ENCODE results near the gene FIG4. TPM values are rescaled to one million over a fixed set of nuclear protein-coding genes. Genes with fewer than 3 reads are reported as not detected.

The FIG4 gene
- total RNA-seq, 2 experiments from 2014 or later = 13.1 to 14.3 TPM

DNA sequence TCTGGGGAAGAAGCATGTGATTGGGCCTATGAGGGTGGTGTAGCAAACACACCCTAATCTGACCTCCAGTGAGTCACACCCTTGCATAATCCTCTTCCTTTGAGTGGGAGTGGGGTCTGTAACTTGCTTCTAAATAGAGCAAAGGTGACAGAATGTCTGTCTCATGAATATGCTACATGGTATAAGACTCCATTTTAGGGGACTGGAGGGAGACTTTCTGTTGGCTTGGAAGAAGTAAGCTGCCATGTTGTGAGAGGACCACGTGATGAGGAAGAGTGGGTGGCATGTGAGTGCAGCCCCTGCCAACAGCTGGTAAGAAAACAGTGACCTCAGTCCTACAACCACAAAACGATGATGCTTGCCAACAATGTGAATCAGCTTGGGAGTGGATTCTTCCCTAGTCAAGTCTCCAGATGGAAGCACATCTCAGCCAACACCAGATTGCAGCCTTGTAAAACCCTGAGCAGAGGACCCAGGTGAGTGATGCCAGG is 3.8 kb upstream of the FIG4 start:
- ChIA-PET POLR2A (interaction anchor here (1.0 kb wide), 1 partner anchor 57 kb away, joined by 3 read pairs; no protein-coding TSS in a partner anchor), CTCF (interaction anchor here (0.9 to 2.5 kb wide), 4 partner anchors 16 to 352 kb away, joined by 4 to 9 read pairs (median 5); no protein-coding TSS in a partner anchor)
- TF ChIP-seq, protein P1, sequence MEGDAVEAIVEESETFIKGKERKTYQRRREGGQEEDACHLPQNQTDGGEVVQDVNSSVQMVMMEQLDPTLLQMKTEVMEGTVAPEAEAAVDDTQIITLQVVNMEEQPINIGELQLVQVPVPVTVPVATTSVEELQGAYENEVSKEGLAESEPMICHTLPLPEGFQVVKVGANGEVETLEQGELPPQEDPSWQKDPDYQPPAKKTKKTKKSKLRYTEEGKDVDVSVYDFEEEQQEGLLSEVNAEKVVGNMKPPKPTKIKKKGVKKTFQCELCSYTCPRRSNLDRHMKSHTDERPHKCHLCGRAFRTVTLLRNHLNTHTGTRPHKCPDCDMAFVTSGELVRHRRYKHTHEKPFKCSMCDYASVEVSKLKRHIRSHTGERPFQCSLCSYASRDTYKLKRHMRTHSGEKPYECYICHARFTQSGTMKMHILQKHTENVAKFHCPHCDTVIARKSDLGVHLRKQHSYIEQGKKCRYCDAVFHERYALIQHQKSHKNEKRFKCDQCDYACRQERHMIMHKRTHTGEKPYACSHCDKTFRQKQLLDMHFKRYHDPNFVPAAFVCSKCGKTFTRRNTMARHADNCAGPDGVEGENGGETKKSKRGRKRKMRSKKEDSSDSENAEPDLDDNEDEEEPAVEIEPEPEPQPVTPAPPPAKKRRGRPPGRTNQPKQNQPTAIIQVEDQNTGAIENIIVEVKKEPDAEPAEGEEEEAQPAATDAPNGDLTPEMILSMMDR (IDR thresholded peaks at IDR 0.05) = no peak
- H3K9me3 Mint-ChIP-seq = no peaks in the 10 kb centered on the region
- intact Hi-C loops (cut with micrococcal nuclease) = no loop called here
- peaks cover 11% of the 10 kb centered on the region for H3K36me3 Mint-ChIP-seq (ENCODE audit: low read depth)
- peak; percentile 21 for ATAC-seq
- DNase-seq = peak; percentile 52
- peak overlapping the region; percentile 67 for H3K27ac Mint-ChIP-seq
- peaks cover 36% of the 10 kb centered on the region for H3K4me1 Mint-ChIP-seq (ENCODE audit: low read depth)
- no peaks in the 10 kb centered on the region for H3K27me3 Mint-ChIP-seq
- H3K4me3 Mint-ChIP-seq = no peak overlapping the region

DNA sequence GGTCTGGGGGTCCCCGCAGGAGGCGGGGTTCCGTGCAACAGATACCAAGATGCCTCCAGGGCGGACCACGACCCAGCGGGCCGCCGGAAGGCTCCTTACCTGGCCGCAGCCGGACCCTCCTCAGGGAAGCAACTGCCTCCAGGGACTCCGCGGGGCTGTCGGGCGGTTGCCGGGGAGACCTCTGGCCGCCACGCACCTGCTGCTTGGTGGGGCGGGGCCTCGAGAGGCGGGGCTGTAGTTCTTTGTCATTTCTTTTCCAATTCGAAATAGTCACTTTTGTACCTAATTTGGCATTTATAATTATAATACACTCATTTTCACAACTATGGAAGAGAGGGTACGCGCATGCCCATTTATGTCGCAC is 741 bp upstream of the FIG4 start:
- CTCF ChIA-PET = interaction anchor here (1.3 to 5.0 kb wide), 3 partner anchors 164 to 503 kb away, joined by 4 to 28 read pairs (median 4); no protein-coding TSS in a partner anchor
- POLR2A ChIA-PET = interaction anchor here (0.6 to 1.3 kb wide), 3 partner anchors 161 to 446 kb away, joined by 3 read pairs; no protein-coding TSS in a partner anchor

DNA sequence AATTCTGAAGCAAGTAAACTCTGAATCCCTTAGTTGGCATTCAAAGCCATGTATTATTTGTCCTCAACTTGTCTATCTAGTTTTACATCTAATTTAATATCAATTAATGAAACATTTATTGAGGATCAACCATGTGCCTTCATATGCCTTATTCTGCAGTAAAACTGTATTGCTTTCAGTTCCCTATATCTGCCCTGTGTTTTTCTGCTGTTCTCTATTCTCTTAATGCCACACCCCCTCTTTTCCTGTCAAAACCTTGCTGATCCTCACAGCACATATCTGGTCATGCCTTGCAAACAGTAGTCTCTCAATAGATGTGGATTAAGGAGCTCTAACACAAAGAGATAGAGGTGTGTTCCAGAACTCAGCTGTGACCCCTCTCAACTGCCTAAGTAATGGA is 2.0 kb downstream of the FIG4 start:
- intact Hi-C loops (cut with micrococcal nuclease) = loop anchor here (10.0 kb wide), 1 partner anchor 98 kb away; no protein-coding TSS in a partner anchor
- Mint-ChIP-seq H3K4me3 (no peak overlapping the region), H3K36me3 (ENCODE audit: low read depth) (peaks cover 3% of the 10 kb centered on the region), H3K9me3 (peaks cover 2% of the 10 kb centered on the region), H3K4me1 (ENCODE audit: low read depth) (peaks cover 21% of the 10 kb centered on the region), H3K27ac (no peak overlapping the region), H3K27me3 (no peaks in the 10 kb centered on the region)
- ATAC-seq (no peak), DNase-seq (no peak)
- ChIA-PET POLR2A (no interaction called here), CTCF (interaction anchor here (1.0 to 5.0 kb wide), 5 partner anchors 11 to 347 kb away, joined by 3 to 28 read pairs (median 8); no protein-coding TSS in a partner anchor)
- TF ChIP-seq, protein P1 (IDR thresholded peaks at IDR 0.05) = no peak

More for the DNA sequence above, 741 bp upstream of the FIG4 start:
- Mint-ChIP-seq H3K9me3 (no peaks in the 10 kb centered on the region), H3K36me3 (ENCODE audit: low read depth) (no peaks in the 10 kb centered on the region), H3K27me3 (no peaks in the 10 kb centered on the region), H3K4me3 (peak overlapping the region; percentile 91), H3K4me1 (ENCODE audit: low read depth) (peaks cover 42% of the 10 kb centered on the region), H3K27ac (peak overlapping the region; percentile 90)
- ATAC-seq (peak; percentile 43), DNase-seq (peak; percentile 81)
- intact Hi-C loops (cut with micrococcal nuclease) = loop anchor here (10.0 kb wide), 1 partner anchor 96 kb away; no protein-coding TSS in a partner anchor
- TF ChIP-seq, protein P1 (IDR thresholded peaks at IDR 0.05) = no peak

DNA sequence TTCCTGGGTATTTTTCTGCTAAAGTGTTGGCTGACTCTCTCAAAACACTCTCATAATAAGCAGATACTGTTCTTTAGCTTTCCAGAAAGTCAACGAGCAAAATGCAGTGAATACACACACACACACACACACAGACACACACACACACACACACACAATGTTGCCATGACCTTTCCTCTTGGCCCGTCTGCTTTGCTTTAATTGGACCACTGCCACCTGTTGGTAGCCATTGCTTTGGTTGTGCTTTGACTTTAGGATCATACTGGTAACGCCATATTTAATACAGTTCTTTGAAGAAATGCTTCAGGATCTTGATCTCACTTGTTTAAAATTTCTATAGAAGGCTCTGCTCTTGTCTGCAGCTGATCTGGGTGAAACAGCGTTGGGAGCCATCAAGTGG is 4.4 kb downstream of the FIG4 start:
- Mint-ChIP-seq H3K27me3 (no peaks in the 10 kb centered on the region), H3K36me3 (ENCODE audit: low read depth) (peaks cover 3% of the 10 kb centered on the region), H3K4me1 (ENCODE audit: low read depth) (peaks cover 10% of the 10 kb centered on the region), H3K27ac (no peak overlapping the region), H3K4me3 (no peak overlapping the region), H3K9me3 (peaks cover 2% of the 10 kb centered on the region)
- intact Hi-C loops (cut with micrococcal nuclease) = loop anchor here (10.0 kb wide), 1 partner anchor 101 kb away; no protein-coding TSS in a partner anchor
- TF ChIP-seq, protein P1 (IDR thresholded peaks at IDR 0.05) = no peak
- ATAC-seq (no peak), DNase-seq (peak; percentile 47)
- ChIA-PET POLR2A (no interaction called here), CTCF (interaction anchor here (3.3 kb wide), 1 partner anchor 344 kb away, joined by 17 read pairs; no protein-coding TSS in a partner anchor)

DNA sequence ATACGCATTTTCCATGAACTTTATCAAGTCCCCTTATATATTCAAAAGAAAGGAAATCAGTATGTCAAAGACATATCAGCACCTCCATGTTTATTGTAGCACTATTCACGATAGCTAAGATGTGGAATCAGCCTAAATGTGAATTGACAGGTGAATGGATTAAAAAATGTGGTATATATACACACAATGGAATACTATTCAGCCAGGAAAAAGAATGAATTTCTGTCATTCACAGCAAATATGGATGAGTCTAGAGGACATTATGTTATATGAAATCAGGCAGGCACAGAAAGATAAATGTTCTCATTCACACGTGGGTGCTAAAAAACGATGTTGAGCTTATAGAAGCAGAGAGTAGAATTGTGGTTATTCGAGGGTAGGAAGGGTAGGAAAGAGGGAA is 5.3 kb downstream of the FIG4 start:
- H3K36me3 Mint-ChIP-seq (ENCODE audit: low read depth) = peaks cover 3% of the 10 kb centered on the region
- no peak for DNase-seq
- POLR2A ChIA-PET = no interaction called here
- no peaks in the 10 kb centered on the region for H3K27me3 Mint-ChIP-seq
- no peak overlapping the region for H3K4me3 Mint-ChIP-seq
- intact Hi-C loops (cut with micrococcal nuclease) = loop anchor here (10.0 kb wide), 1 partner anchor 102 kb away; no protein-coding TSS in a partner anchor
- no peak overlapping the region for H3K27ac Mint-ChIP-seq
- TF ChIP-seq, protein P1 (IDR thresholded peaks at IDR 0.05) = no peak
- peaks cover 10% of the 10 kb centered on the region for H3K4me1 Mint-ChIP-seq (ENCODE audit: low read depth)
- no peak for ATAC-seq
- peaks cover 2% of the 10 kb centered on the region for H3K9me3 Mint-ChIP-seq
- CTCF ChIA-PET = interaction anchor here (0.9 to 3.3 kb wide), 4 partner anchors 100 to 695 kb away, joined by 3 to 17 read pairs (median 4); no protein-coding TSS in a partner anchor

Data from activated CD8-positive, alpha-beta T cell treated with anti-CD3 and anti-CD28 coated beads for 36 hours (primary cell).